CD14-positive monocyte (primary cell): ENCODE data around the gene PTGIR. TPM values are rescaled to one million over a fixed set of nuclear protein-coding genes. Genes with fewer than 3 reads are reported as not detected.

Source experiments
- DNase-seq, 3 donors: peaks; one replicate each; pipeline ENCODE4 v3.0.0-alpha.2; 2011 to 2022
- H2AFZ ChIP-seq: 2 replicates; pipeline ENCODE4 v1.6.0; 2012; ENCODE audit warnings: mild to moderate bottlenecking, low read depth, low read length, inconsistent platforms; ENCODE audit not compliant: insufficient read depth, poor library complexity, severe bottlenecking
- H3K27ac ChIP-seq, 2 donors: 1 replicate in 1 of 2; 2 replicates in 1 of 2; pipeline ENCODE4 v1.5.1; 2012 to 2013; ENCODE audit warnings: low read length in 2 of 2, control low read depth in 1 of 2, inconsistent platforms in 1 of 2, low read depth in 1 of 2, mild to moderate bottlenecking in 1 of 2
- H3K27me3 ChIP-seq, 2 donors: one replicate each; pipeline versions ENCODE4 v1.6.0 to v1.6.1; 2011 to 2013; ENCODE audit warnings: low read length in 2 of 2; ENCODE audit not compliant: control insufficient read depth in 2 of 2, insufficient read depth in 2 of 2
- H3K36me3 ChIP-seq, 2 donors: replicated peaks in 1 of 2; 1 replicate in 1 of 2; 2 replicates in 1 of 2; pipeline versions ENCODE4 v1.5.1 to v1.6.1; 2012 to 2013; ENCODE audit warnings: low read length in 2 of 2, control low read depth in 1 of 2, inconsistent platforms in 1 of 2, mild to moderate bottlenecking in 1 of 2; ENCODE audit not compliant: insufficient read depth in 2 of 2, control insufficient read depth in 1 of 2
- H3K4me1 ChIP-seq, 2 donors: 1 replicate in 1 of 2; 2 replicates in 1 of 2; pipeline versions ENCODE4 v1.5.1 to v1.6.1; 2012 to 2013; ENCODE audit warnings: low read length in 2 of 2, control low read depth in 1 of 2, inconsistent platforms in 1 of 2, mild to moderate bottlenecking in 1 of 2, moderate library complexity in 1 of 2; ENCODE audit not compliant: insufficient read depth in 2 of 2, control insufficient read depth in 1 of 2
- H3K4me2 ChIP-seq: replicated peaks from 2 replicates; pipeline ENCODE3; 2012; ENCODE audit warnings: low read length, moderate library complexity, mild to moderate bottlenecking; ENCODE audit not compliant: poor library complexity, severe bottlenecking; ENCODE audit errors: extremely low read depth
- H3K4me3 ChIP-seq, 3 experiments: fragments of 200-600 bp in 1 of 3; sonication (generic) in 1 of 3; replicated peaks in 1 of 3; 1 replicate in 2 of 3; 2 replicates in 1 of 3; pipeline ENCODE4 v1.5.1; 2011 to 2013; ENCODE audit warnings: low read length in 3 of 3, mild to moderate bottlenecking in 3 of 3, control low read depth in 2 of 3, low read depth in 2 of 3, inconsistent platforms in 1 of 3, moderate library complexity in 1 of 3
- H3K79me2 ChIP-seq: 2 replicates; pipeline ENCODE4 v1.6.0; 2012; ENCODE audit warnings: mild to moderate bottlenecking, control low read depth, inconsistent platforms, low read length, moderate library complexity; ENCODE audit not compliant: insufficient read depth
- H3K9ac ChIP-seq: 2 replicates; pipeline ENCODE4 v1.6.0; 2017; ENCODE audit warnings: low read length, mild to moderate bottlenecking; ENCODE audit not compliant: insufficient read depth, poor library complexity, severe bottlenecking
- H3K9me3 ChIP-seq, 2 donors: replicated peaks in 1 of 2; 1 replicate in 1 of 2; 2 replicates in 1 of 2; pipeline versions ENCODE4 v1.5.1 to v1.6.1; 2012 to 2013; ENCODE audit warnings: low read length in 2 of 2, control low read depth in 1 of 2; ENCODE audit not compliant: control insufficient read depth in 1 of 2, insufficient read depth in 1 of 2
- H4K20me1 ChIP-seq: 2 replicates; pipeline ENCODE4 v1.6.0; 2012; ENCODE audit warnings: mild to moderate bottlenecking, low read length, control low read depth, moderate library complexity; ENCODE audit not compliant: insufficient read depth
- H3K27ac Mint-ChIP-seq, 7 donors: one replicate each; pipeline ENCODE4 v1.8.0; 2020; ENCODE audit warnings: mild to moderate bottlenecking in 7 of 7, mixed read lengths in 7 of 7, moderate library complexity in 6 of 7, inconsistent platforms in 2 of 7
- H3K27me3 Mint-ChIP-seq, 3 donors: one replicate each; pipeline ENCODE4 v1.8.0; 2021 to 2022; ENCODE audit warnings: low read depth in 3 of 3, mild to moderate bottlenecking in 3 of 3, mixed read lengths in 3 of 3, moderate library complexity in 3 of 3, inconsistent platforms in 1 of 3
- H3K36me3 Mint-ChIP-seq, 2 donors: one replicate each; pipeline ENCODE4 v1.8.0; 2020; ENCODE audit warnings: mixed read lengths in 2 of 2, inconsistent platforms in 1 of 2, mild to moderate bottlenecking in 1 of 2
- H3K4me1 Mint-ChIP-seq: one replicate; pipeline ENCODE4 v1.8.0; 2020; ENCODE audit warnings: mild to moderate bottlenecking, mixed read lengths
- H3K4me3 Mint-ChIP-seq, 2 donors: one replicate each; pipeline ENCODE4 v1.8.0; 2020; ENCODE audit warnings: mild to moderate bottlenecking in 2 of 2, mixed read lengths in 2 of 2, moderate library complexity in 1 of 2
- H3K9me3 Mint-ChIP-seq, 7 donors: one replicate each; pipeline ENCODE4 v1.8.0; 2020 to 2022; ENCODE audit warnings: mixed read lengths in 7 of 7, mild to moderate bottlenecking in 6 of 7, moderate library complexity in 6 of 7, inconsistent platforms in 2 of 7
- CTCF ChIP-seq: fragments of 200-600 bp; IDR thresholded peaks from one replicate; pipeline ENCODE4 v1.8.0; 2022; ENCODE audit warnings: antibody characterized with exemption, mild to moderate bottlenecking
- WGBS: methylation state at CpG from one replicate; pipeline ENCODE4 v1.1.5; 2013; ENCODE audit warnings: missing lambda C conversion rate; ENCODE audit not compliant: insufficient coverage; 5-methylcytosine and 5-hydroxymethylcytosine counted together
- intact Hi-C, 2 donors: fragments of 100-400 bp; cut with micrococcal nuclease; formaldehyde crosslinking; loops; one replicate each; pipeline versions ENCODE4 v1.15.0 to v1.15.1; 2023
- polyA plus RNA-seq, 3 donors: library from polyadenylated mRNA; depleted of rRNA in 1 of 3; unstranded in 2 of 3; stranded (reverse) in 1 of 3; fragments of 300-500 nt in 2 of 3; fragments of >200 nt in 1 of 3; fragmentation: Illumina TruSeq in 2 of 3; gene quantifications; 1 replicate in 2 of 3; 2 replicates in 1 of 3; pipeline ENCODE4 v1.2.3, GENCODE V29; 2012 to 2021

The PTGIR gene
- polyA plus RNA-seq, 3 donors: 12.8 to 51.2 (median 14.1) TPM

- Mint-ChIP-seq H3K4me3 (no peak overlapping the region), H3K9me3 (peaks cover 2 to 10% (median 5%) of the 10 kb centered on the region in 7 donors), H3K27me3 (peaks cover 3 to 10% (median 5%) of the 10 kb centered on the region in 3 donors), H3K4me1 (peaks cover 16% of the 10 kb centered on the region), H3K36me3 (peaks cover under 1 to 3% of the 10 kb centered on the region in 2 donors), H3K27ac (no peak overlapping the region)
- no peak overlapping the region for H3K4me3 ChIP-seq
- no peaks in the 10 kb centered on the region for H4K20me1 ChIP-seq
- H3K4me2 ChIP-seq: no peak overlapping the region
- no peak overlapping the region for H3K9ac ChIP-seq
- no peak overlapping the region for H3K27ac ChIP-seq
- H2AFZ ChIP-seq: no peak overlapping the region
- WGBS: no CpG with 5 or more reads among the region's 5 CpGs
- TF ChIP-seq CTCF: no peak
- H3K36me3 ChIP-seq: no peaks in the 10 kb centered on the region
- no peaks in the 10 kb centered on the region for H3K9me3 ChIP-seq
- H3K4me1 ChIP-seq: peaks cover 13 to 17% of the 10 kb centered on the region in 2 donors
- DNase-seq: no peak
- no peaks in the 10 kb centered on the region for H3K27me3 ChIP-seq
- H3K79me2 ChIP-seq: no peaks in the 10 kb centered on the region
- intact Hi-C loops: no loop called here
Observed at GRCh38 chr19:46571495-46571894, 53.4 kb downstream of the PTGIR start.

Other genes with a start within 250 kb of the PTGIR start
- gene CCDC8, start 211.5 kb downstream of the PTGIR start, polyA plus RNA-seq: not detected
- gene PNMA8C, start 196.2 kb downstream of the PTGIR start, polyA plus RNA-seq: not detected
- gene PNMA8A, start 153.5 kb downstream of the PTGIR start, polyA plus RNA-seq: not detected
- under 1 TPM in 2 of 3 donors, not detected in 1; 0.07 to 0.16 TPM for gene PNMA8B, start 129.2 kb downstream of the PTGIR start, polyA plus RNA-seq
- 100 to 1,000 TPM; 165 to 240 (median 177) TPM for gene CALM3, start 23.8 kb downstream of the PTGIR start, polyA plus RNA-seq
- not detected for gene GNG8, start 11.1 kb upstream of the PTGIR start, polyA plus RNA-seq
- gene DACT3, start 36.1 kb upstream of the PTGIR start, polyA plus RNA-seq: under 1 TPM; 0.05 to 0.23 (median 0.09) TPM
- gene PRKD2, start 92.0 kb upstream of the PTGIR start, polyA plus RNA-seq: 10 to 100 TPM in 1 of 3 donors, 1 to 10 TPM in 2; 6.5 to 46.9 (median 8.1) TPM
- 10 to 100 TPM in 1 of 3 donors, 1 to 10 TPM in 2; 2.1 to 21.5 (median 2.7) TPM for gene FKRP, start 121.0 kb upstream of the PTGIR start, polyA plus RNA-seq
- 100 to 1,000 TPM in 1 of 3 donors, 10 to 100 TPM in 2; 37.5 to 239 (median 48.0) TPM for gene STRN4, start 121.4 kb upstream of the PTGIR start, polyA plus RNA-seq
- gene SLC1A5, start 163.5 kb upstream of the PTGIR start, polyA plus RNA-seq: 10 to 100 TPM; 34.6 to 64.9 (median 57.3) TPM
- 100 to 1,000 TPM; 123 to 194 (median 170) TPM for gene AP2S1, start 225.8 kb upstream of the PTGIR start, polyA plus RNA-seq
- gene ARHGAP35, start 235.9 kb upstream of the PTGIR start, polyA plus RNA-seq: 1 to 10 TPM; 1.5 to 7.6 (median 2.0) TPM